K562 treated with DMSO at 1 percent for 24 hours (cell line): Measurements from ENCODE around the gene LMNA. TPM values are rescaled to one million over a fixed set of nuclear protein-coding genes. Genes with fewer than 3 reads are reported as not detected.

Experiments used
- total RNA-seq: library from RNA; unstranded; fragments of 300-600 nt; gene quantifications from 2 replicates; pipeline ENCODE4 v1.2.3, GENCODE V29; 2022; ENCODE audit warnings: low read depth; ENCODE audit not compliant: insufficient read depth

The LMNA gene
- total RNA-seq, result 358 and 396 TPM in 2 replicates

GRCh38 chr1:156114101-156114918, at the start of gene LMNA:
Gene LMNA (plus strand): TSS chr1:156114711. CDS start chr1:156114919, 208 bp downstream.

GRCh38 chr1:156082309-156083091, 32.0 kb upstream of the LMNA start, which contains the start of gene MEX3A:
Gene MEX3A (minus strand): TSS chr1:156082465. CDS start chr1:156081998, 467 bp downstream.

GRCh38 chr1:156153362-156153761, 38.9 kb downstream of the LMNA start, which contains the start of gene SEMA4A:
Gene SEMA4A (plus strand): TSS chr1:156153585. CDS start chr1:156154579, 994 bp downstream.

Other genes with a start within 250 kb of the LMNA start
- gene RIT1, start 203.4 kb upstream of the LMNA start, total RNA-seq, result 33.2 and 33.3 TPM in 2 replicates
- 37.5 and 48.6 TPM in 2 replicates for gene KHDC4, start 180.3 kb upstream of the LMNA start, total RNA-seq
- gene RXFP4, start 173.1 kb upstream of the LMNA start, total RNA-seq, result not detected in 2 replicates
- 195 and 229 TPM in 2 replicates for gene ARHGEF2, start 136.2 kb upstream of the LMNA start, total RNA-seq
- gene SSR2, start 93.8 kb upstream of the LMNA start, total RNA-seq, result 297 and 307 TPM in 2 replicates
- gene UBQLN4, start 60.9 kb upstream of the LMNA start, total RNA-seq, result 50.3 and 55.1 TPM in 2 replicates
- 99.4 and 118 TPM in 2 replicates for gene LAMTOR2, start 59.9 kb upstream of the LMNA start, total RNA-seq
- 1.3 TPM in 1 of 2 replicates, not detected in the other for gene RAB25, start 53.6 kb upstream of the LMNA start, total RNA-seq
- gene MEX3A, start 32.2 kb upstream of the LMNA start, total RNA-seq, result 2.8 and 5.1 TPM in 2 replicates
- 0.74 and 0.78 TPM in 2 replicates for gene SEMA4A, start 38.9 kb downstream of the LMNA start, total RNA-seq
- 13.2 and 26.6 TPM in 2 replicates for gene SLC25A44, start 79.4 kb downstream of the LMNA start, total RNA-seq
- gene PMF1, start 98.3 kb downstream of the LMNA start, total RNA-seq, result 103 and 109 TPM in 2 replicates
- 1.1 TPM in 1 of 2 replicates, not detected in the other for gene BGLAP, start 127.5 kb downstream of the LMNA start, total RNA-seq
- gene PAQR6, start 133.3 kb downstream of the LMNA start, total RNA-seq, result 3.2 and 4.4 TPM in 2 replicates
- 63.6 and 66.7 TPM in 2 replicates for gene SMG5, start 168.1 kb downstream of the LMNA start, total RNA-seq
- 6.7 and 8.4 TPM in 2 replicates for gene TMEM79, start 169.6 kb downstream of the LMNA start, total RNA-seq
- gene GLMP, start 181.0 kb downstream of the LMNA start, total RNA-seq, result 33.6 and 40.0 TPM in 2 replicates
- not detected in 2 replicates for gene VHLL, start 184.6 kb downstream of the LMNA start, total RNA-seq
- 299 and 322 TPM in 2 replicates for gene CCT3, start 223.6 kb downstream of the LMNA start, total RNA-seq
- 2.1 TPM in 1 of 2 replicates, not detected in the other for gene TSACC, start 223.8 kb downstream of the LMNA start, total RNA-seq